Osteoblast (primary cell): ENCODE measurements around the gene CRYGD. TPM values are rescaled to one million over a fixed set of nuclear protein-coding genes. Genes with fewer than 3 reads are reported as not detected.

Source experiments
- DNase-seq: peaks from one replicate; pipeline ENCODE4 v3.0.0; 2011; ENCODE audit warnings: low spot score, mixed read lengths; ENCODE audit not compliant: insufficient read length; ENCODE audit errors: missing footprints
- H2AFZ ChIP-seq: 2 replicates; pipeline ENCODE4 v1.6.0; 2011; ENCODE audit warnings: mild to moderate bottlenecking, low read length
- H3K27ac ChIP-seq: 2 replicates; pipeline ENCODE4 v1.5.1; 2011; ENCODE audit warnings: mild to moderate bottlenecking, low read depth, low read length, moderate library complexity
- H3K27me3 ChIP-seq: 2 replicates; pipeline ENCODE4 v1.6.0; 2012; ENCODE audit warnings: mild to moderate bottlenecking, control low read depth, inconsistent platforms, low read length, moderate library complexity; ENCODE audit not compliant: insufficient read depth
- H3K36me3 ChIP-seq: 2 replicates; pipeline ENCODE4 v1.5.1; 2011; ENCODE audit warnings: mild to moderate bottlenecking, low read length, control low read depth, moderate library complexity; ENCODE audit not compliant: insufficient read depth
- H3K4me1 ChIP-seq: 2 replicates; pipeline ENCODE4 v1.5.1; 2011; ENCODE audit warnings: mild to moderate bottlenecking, low read length, control low read depth, moderate library complexity; ENCODE audit not compliant: insufficient read depth
- H3K4me2 ChIP-seq: 2 replicates; pipeline ENCODE4 v1.6.0; 2011; ENCODE audit warnings: mild to moderate bottlenecking, low read length; ENCODE audit not compliant: insufficient read depth
- H3K4me3 ChIP-seq: fragments of 200-600 bp; sonication (generic); 3 replicates; pipeline ENCODE4 v1.5.1; 2012; ENCODE audit warnings: mild to moderate bottlenecking, low read length, inconsistent platforms; ENCODE audit not compliant: insufficient read depth
- H3K79me2 ChIP-seq: 2 replicates; pipeline ENCODE4 v1.6.0; 2012; ENCODE audit warnings: mild to moderate bottlenecking, low read length, control low read depth, inconsistent platforms; ENCODE audit not compliant: insufficient read depth
- H3K9me3 ChIP-seq: 2 replicates; pipeline ENCODE4 v1.5.1; 2011; ENCODE audit warnings: low read depth, low read length, control low read depth
- H4K20me1 ChIP-seq: 2 replicates; pipeline ENCODE4 v1.6.0; 2012; ENCODE audit warnings: mild to moderate bottlenecking, low read length, control low read depth; ENCODE audit not compliant: insufficient read depth
- CTCF ChIP-seq: IDR thresholded peaks from 2 replicates; pipeline ENCODE4 v1.5.1; 2011; ENCODE audit warnings: mild to moderate bottlenecking, low read depth, low read length, moderate library complexity; ENCODE audit errors: extremely low read depth
- total RNA-seq: library from RNA; depleted of rRNA; stranded (reverse); fragments of >200 nt; gene quantifications from 2 replicates; pipeline ENCODE4 v1.2.3, GENCODE V29; 2012

Gene CRYGD
- total RNA-seq, 1 donor: not detected

- Histone ChIP-seq H3K27ac (no peak within 1 kb of the TSS), H3K9me3 (no peaks in the 10 kb centered on the region), H4K20me1 (no peaks in the 10 kb centered on the region), H3K4me1 (no peaks in the 10 kb centered on the region), H3K4me2 (no peak within 1 kb of the TSS), H3K36me3 (no peaks in the 10 kb centered on the region), H3K4me3 (no peak within 1 kb of the TSS), H2AFZ (no peak within 1 kb of the TSS), H3K27me3 (peaks cover 4% of the 10 kb centered on the region), H3K79me2 (no peaks in the 10 kb centered on the region)
- no peak for TF ChIP-seq CTCF
- no peak for DNase-seq
Measured at GRCh38 chr2:208129744-208130711, 5.7 kb upstream of the CRYGD start, which contains the start of gene CRYGC. TSS of gene CRYGC (minus strand) at chr2:208129828. CDS start at chr2:208129792, 36 bp downstream.

DNA sequence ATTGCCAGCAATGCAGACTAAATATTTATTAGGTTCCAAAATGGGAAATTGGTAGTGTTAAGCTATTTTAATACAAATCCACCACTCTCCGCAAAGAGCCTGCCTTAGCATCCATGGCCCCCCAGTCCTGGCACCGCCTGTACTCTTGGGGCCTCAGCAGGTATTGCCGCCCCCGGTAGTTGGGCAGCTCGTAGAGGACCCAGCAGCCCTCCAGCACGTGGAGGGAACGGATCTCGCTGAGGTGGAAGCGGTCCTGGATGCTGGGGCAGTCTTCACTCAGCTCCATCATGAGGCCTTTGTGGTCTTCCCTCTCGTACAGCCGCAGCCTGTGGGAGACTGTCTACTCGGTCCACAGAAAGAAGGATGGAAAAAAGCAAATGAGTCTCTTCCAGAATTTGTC is 3.8 kb upstream of the CRYGD start:
- Histone ChIP-seq H3K4me1 (no peaks in the 10 kb centered on the region), H3K4me2 (no peak overlapping the region), H3K9me3 (no peaks in the 10 kb centered on the region), H3K36me3 (no peaks in the 10 kb centered on the region), H3K79me2 (no peaks in the 10 kb centered on the region), H2AFZ (no peak overlapping the region), H3K27me3 (peaks cover 19% of the 10 kb centered on the region), H4K20me1 (no peaks in the 10 kb centered on the region), H3K4me3 (no peak overlapping the region), H3K27ac (no peak overlapping the region)
- TF ChIP-seq CTCF: no peak
- DNase-seq: no peak

GRCh38 chr2:208127090-208127489 is 2.8 kb upstream of the CRYGD start:
- DNase-seq: no peak
- H3K9me3 ChIP-seq: no peaks in the 10 kb centered on the region

More at GRCh38 chr2:208127090-208127489, 2.8 kb upstream of the CRYGD start:
- Histone ChIP-seq H3K4me3 (no peak overlapping the region), H3K79me2 (no peaks in the 10 kb centered on the region), H3K4me2 (no peak overlapping the region), H3K27ac (no peak overlapping the region), H2AFZ (no peak overlapping the region), H3K4me1 (no peaks in the 10 kb centered on the region), H3K27me3 (peaks cover 19% of the 10 kb centered on the region), H4K20me1 (no peaks in the 10 kb centered on the region), H3K36me3 (no peaks in the 10 kb centered on the region)
- TF ChIP-seq CTCF: no peak
